ENCODE results near the gene MRPS26.
"Not testable (repeated sequence)": the region's sequence is repeated elsewhere in the genome, so short reads cannot be mapped to it uniquely, and the experiment has no call there.

Gene MRPS26

GRCh38 chr20:3021777-3022176 is 24.1 kb upstream of the MRPS26 start:
- FAIRE-seq (no peak), DNase-seq (ENCODE audit: insufficient read length) (no peak)
- TF ChIP-seq POLR2A (IDR thresholded peaks at IDR 0.05; ENCODE audit: low read depth, low read length) (no peak), POLR2AphosphoS5 (IDR thresholded peaks at IDR 0.05; ENCODE audit: low read depth, low read length) (no peak), TAF1 (IDR thresholded peaks at IDR 0.05; ENCODE audit: borderline replicate concordance, low read depth, low read length) (no peak)

GRCh38 chr20:3022559-3023490 is 23.0 kb upstream of the MRPS26 start:
- FAIRE-seq; DNase-seq (ENCODE audit: insufficient read length): not testable (repeated sequence)

GRCh38 chr20:3027987-3028386 is 17.9 kb upstream of the MRPS26 start:
- no peak for DNase-seq (ENCODE audit: insufficient read length)
- no peak for FAIRE-seq
- TF ChIP-seq POLR2A (IDR thresholded peaks at IDR 0.05; ENCODE audit: low read depth, low read length) (no peak), POLR2AphosphoS5 (IDR thresholded peaks at IDR 0.05; ENCODE audit: low read depth, low read length) (no peak), TAF1 (IDR thresholded peaks at IDR 0.05; ENCODE audit: borderline replicate concordance, low read depth, low read length) (no peak)

GRCh38 chr20:3031524-3032147 is 14.2 kb upstream of the MRPS26 start:
- FAIRE-seq (no peak), DNase-seq (ENCODE audit: insufficient read length) (no peak)
- TF ChIP-seq TAF1 (IDR thresholded peaks at IDR 0.05; ENCODE audit: borderline replicate concordance, low read depth, low read length) (no peak), POLR2A (IDR thresholded peaks at IDR 0.05; ENCODE audit: low read depth, low read length) (no peak), POLR2AphosphoS5 (IDR thresholded peaks at IDR 0.05; ENCODE audit: low read depth, low read length) (no peak)

- no peak for FAIRE-seq
- TF ChIP-seq POLR2A (IDR thresholded peaks at IDR 0.05; ENCODE audit: low read depth, low read length) (no peak), POLR2AphosphoS5 (IDR thresholded peaks at IDR 0.05; ENCODE audit: low read depth, low read length) (no peak), TAF1 (IDR thresholded peaks at IDR 0.05; ENCODE audit: borderline replicate concordance, low read depth, low read length) (no peak)
- DNase-seq (ENCODE audit: insufficient read length): no peak
Measured at GRCh38 chr20:3032624-3033023, 13.2 kb upstream of the MRPS26 start.

GRCh38 chr20:3037654-3038053 is 8.2 kb upstream of the MRPS26 start:
- no peak for TF ChIP-seq POLR2AphosphoS5 (IDR thresholded peaks at IDR 0.05; ENCODE audit: low read depth, low read length)
- TF ChIP-seq TAF1 (IDR thresholded peaks at IDR 0.05; ENCODE audit: borderline replicate concordance, low read depth, low read length): no peak
- TF ChIP-seq POLR2A (IDR thresholded peaks at IDR 0.05; ENCODE audit: low read depth, low read length): no peak
- DNase-seq (ENCODE audit: insufficient read length): no peak
- FAIRE-seq: no peak

GRCh38 chr20:3038454-3038853 is 7.4 kb upstream of the MRPS26 start:
- no peak for FAIRE-seq

GRCh38 chr20:3039426-3039825 is 6.4 kb upstream of the MRPS26 start:
- DNase-seq (ENCODE audit: insufficient read length) (no peak), FAIRE-seq (no peak)
- TF ChIP-seq TAF1 (IDR thresholded peaks at IDR 0.05; ENCODE audit: borderline replicate concordance, low read depth, low read length): no peak
- TF ChIP-seq POLR2A (IDR thresholded peaks at IDR 0.05; ENCODE audit: low read depth, low read length): no peak
- no peak for TF ChIP-seq POLR2AphosphoS5 (IDR thresholded peaks at IDR 0.05; ENCODE audit: low read depth, low read length)

More at GRCh38 chr20:3038454-3038853, 7.4 kb upstream of the MRPS26 start:
- DNase-seq (ENCODE audit: insufficient read length): no peak
- TF ChIP-seq TAF1 (IDR thresholded peaks at IDR 0.05; ENCODE audit: borderline replicate concordance, low read depth, low read length) (no peak), POLR2A (IDR thresholded peaks at IDR 0.05; ENCODE audit: low read depth, low read length) (no peak), POLR2AphosphoS5 (IDR thresholded peaks at IDR 0.05; ENCODE audit: low read depth, low read length) (no peak)

- DNase-seq (ENCODE audit: insufficient read length) (no peak), FAIRE-seq (no peak)
Measured at GRCh38 chr20:3040086-3040485, 5.8 kb upstream of the MRPS26 start.

GRCh38 chr20:3041854-3042409 is 3.9 kb upstream of the MRPS26 start:
- FAIRE-seq (no peak), DNase-seq (ENCODE audit: insufficient read length) (no peak)
- TF ChIP-seq POLR2AphosphoS5 (IDR thresholded peaks at IDR 0.05; ENCODE audit: low read depth, low read length): no peak

More at GRCh38 chr20:3040086-3040485, 5.8 kb upstream of the MRPS26 start:
- TF ChIP-seq TAF1 (IDR thresholded peaks at IDR 0.05; ENCODE audit: borderline replicate concordance, low read depth, low read length) (no peak), POLR2AphosphoS5 (IDR thresholded peaks at IDR 0.05; ENCODE audit: low read depth, low read length) (no peak), POLR2A (IDR thresholded peaks at IDR 0.05; ENCODE audit: low read depth, low read length) (no peak)

- no peak for TF ChIP-seq POLR2AphosphoS5 (IDR thresholded peaks at IDR 0.05; ENCODE audit: low read depth, low read length)
- TF ChIP-seq POLR2A (IDR thresholded peaks at IDR 0.05; ENCODE audit: low read depth, low read length): no peak
- TF ChIP-seq TAF1 (IDR thresholded peaks at IDR 0.05; ENCODE audit: borderline replicate concordance, low read depth, low read length): no peak
- DNase-seq (ENCODE audit: insufficient read length): no peak
- FAIRE-seq: no peak
Measured at GRCh38 chr20:3042625-3043024, 3.2 kb upstream of the MRPS26 start.

GRCh38 chr20:3043322-3043721 is 2.5 kb upstream of the MRPS26 start, which contains the start of gene GNRH2:
GNRH2 (plus strand) TSS chr20:3043622; CDS start chr20:3044415, 793 bp downstream.
- FAIRE-seq (no peak), DNase-seq (ENCODE audit: insufficient read length) (no peak)
- TF ChIP-seq POLR2A (IDR thresholded peaks at IDR 0.05; ENCODE audit: low read depth, low read length) (no peak), POLR2AphosphoS5 (IDR thresholded peaks at IDR 0.05; ENCODE audit: low read depth, low read length) (no peak), TAF1 (IDR thresholded peaks at IDR 0.05; ENCODE audit: borderline replicate concordance, low read depth, low read length) (no peak)

Measured in GM12892 (cell line).